Thyroid gland (tissue), 4 donors: ENCODE data around the gene ABHD12. TPM values are rescaled to one million over a fixed set of nuclear protein-coding genes. Genes with fewer than 3 reads are reported as not detected.

ENCODE experiments used
- DNase-seq, 2 donors: peaks; one replicate each; pipeline ENCODE4 v3.0.0-alpha.2; 2019
- H3K27ac ChIP-seq, 3 donors: fragments of 200-600 bp; sonication (generic); 1 replicate in 2 of 3; 2 replicates in 1 of 3; pipeline ENCODE4 v1.5.1; 2016 to 2019; ENCODE audit warnings: mild to moderate bottlenecking in 1 of 3, moderate library complexity in 1 of 3
- H3K27me3 ChIP-seq: fragments of 200-600 bp; sonication (generic); one replicate; pipeline ENCODE4 v1.5.1; 2019
- H3K36me3 ChIP-seq, 2 donors: fragments of 200-600 bp; sonication (generic); one replicate each; pipeline ENCODE4 v1.5.1; 2016 to 2019
- H3K4me1 ChIP-seq, 2 donors: fragments of 200-600 bp; sonication (generic); one replicate each; pipeline ENCODE4 v1.5.1; 2017 to 2019
- H3K4me3 ChIP-seq, 3 donors: fragments of 200-600 bp; sonication (generic); replicated peaks in 1 of 3; 1 replicate in 2 of 3; 2 replicates in 1 of 3; pipeline ENCODE4 v1.5.1; 2016; ENCODE audit warnings: mild to moderate bottlenecking in 1 of 3
- H3K9me3 ChIP-seq: fragments of 200-600 bp; sonication (generic); one replicate; pipeline ENCODE4 v1.5.1; 2017
- POLR2A ChIP-seq, 2 donors: fragments of 450-650 bp; IDR thresholded peaks; one replicate each; pipeline ENCODE4 v1.6.1; 2017; ENCODE audit warnings: antibody characterized with exemption in 2 of 2, mild to moderate bottlenecking in 2 of 2, moderate library complexity in 1 of 2
- WGBS, 2 donors: methylation state at CpG; one replicate each; pipeline ENCODE4 v1.1.5; 2017; 5-methylcytosine and 5-hydroxymethylcytosine counted together
- intact Hi-C: fragments of 100-400 bp; cut with DNase I; formaldehyde crosslinking; loops from one replicate; pipeline ENCODE4 v1.15.1; 2023
- total RNA-seq, 4 donors: library from RNA; depleted of rRNA; stranded (reverse); fragments of >200 nt; gene quantifications; one replicate each; pipeline ENCODE4 v1.2.3, GENCODE V29; 2016
- TF ChIP-seq, protein P1 (sequence below), 6 experiments: fragments of 200-600 bp in 3 of 6; fragments of 450-650 bp in 3 of 6; sonication (generic) in 3 of 6; IDR thresholded peaks; one replicate each; pipeline ENCODE4 v1.5.1; 2016 to 2019; ENCODE audit warnings: antibody characterized with exemption in 6 of 6, mild to moderate bottlenecking in 2 of 6, inconsistent platforms in 1 of 6, moderate library complexity in 1 of 6

The ABHD12 gene
- total RNA-seq, 4 donors from 2014 or later: 103 to 212 (median 179) TPM

DNA sequence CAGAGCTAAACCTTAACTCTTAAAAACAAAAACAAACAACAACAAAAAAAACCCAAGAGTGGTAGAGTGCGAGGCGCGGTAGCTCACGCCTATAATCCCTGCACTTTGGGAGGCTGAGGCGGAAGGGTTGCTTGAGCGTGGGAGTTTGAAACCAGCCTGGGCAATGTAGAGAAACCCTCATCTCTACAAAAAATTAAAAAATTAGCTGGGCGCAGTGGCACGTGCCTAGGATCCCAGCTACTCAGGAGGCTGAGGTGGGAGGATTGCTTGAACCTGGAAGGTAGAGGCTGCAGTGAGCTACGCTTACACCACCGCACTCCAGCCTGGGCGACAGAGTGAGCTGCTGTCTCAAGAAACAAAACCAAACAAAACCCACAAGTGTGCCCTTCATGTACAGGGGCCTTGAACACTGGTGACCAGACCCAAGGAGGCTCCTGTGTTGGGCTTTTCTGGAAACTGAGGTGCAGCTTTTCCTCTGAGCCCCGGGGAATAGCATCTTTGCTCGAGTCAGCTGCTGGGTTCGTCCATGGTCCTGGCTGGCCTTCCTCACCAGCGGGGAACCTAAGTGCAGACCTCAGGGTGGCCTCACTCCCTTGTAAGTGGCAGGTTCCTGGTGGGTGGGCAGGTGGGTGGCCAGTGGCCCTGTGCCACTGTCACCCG lies 102.9 kb downstream of the ABHD12 start:
- Histone ChIP-seq H3K4me3 (no peak overlapping the region), H3K27ac (no peak overlapping the region), H3K27me3 (no peaks in the 10 kb centered on the region), H3K9me3 (no peaks in the 10 kb centered on the region), H3K36me3 (peaks cover 50 to 64% of the 10 kb centered on the region in 2 donors), H3K4me1 (no peaks in the 10 kb centered on the region)
- intact Hi-C loops: no loop called here
- 94 to 98% methylated on average over 11 to 12 of the region's 16 CpGs for WGBS, 2 donors
- TF ChIP-seq, protein P1, sequence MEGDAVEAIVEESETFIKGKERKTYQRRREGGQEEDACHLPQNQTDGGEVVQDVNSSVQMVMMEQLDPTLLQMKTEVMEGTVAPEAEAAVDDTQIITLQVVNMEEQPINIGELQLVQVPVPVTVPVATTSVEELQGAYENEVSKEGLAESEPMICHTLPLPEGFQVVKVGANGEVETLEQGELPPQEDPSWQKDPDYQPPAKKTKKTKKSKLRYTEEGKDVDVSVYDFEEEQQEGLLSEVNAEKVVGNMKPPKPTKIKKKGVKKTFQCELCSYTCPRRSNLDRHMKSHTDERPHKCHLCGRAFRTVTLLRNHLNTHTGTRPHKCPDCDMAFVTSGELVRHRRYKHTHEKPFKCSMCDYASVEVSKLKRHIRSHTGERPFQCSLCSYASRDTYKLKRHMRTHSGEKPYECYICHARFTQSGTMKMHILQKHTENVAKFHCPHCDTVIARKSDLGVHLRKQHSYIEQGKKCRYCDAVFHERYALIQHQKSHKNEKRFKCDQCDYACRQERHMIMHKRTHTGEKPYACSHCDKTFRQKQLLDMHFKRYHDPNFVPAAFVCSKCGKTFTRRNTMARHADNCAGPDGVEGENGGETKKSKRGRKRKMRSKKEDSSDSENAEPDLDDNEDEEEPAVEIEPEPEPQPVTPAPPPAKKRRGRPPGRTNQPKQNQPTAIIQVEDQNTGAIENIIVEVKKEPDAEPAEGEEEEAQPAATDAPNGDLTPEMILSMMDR (IDR thresholded peaks at IDR 0.05): no peak
- no peak for TF ChIP-seq POLR2A (IDR thresholded peaks at IDR 0.05)
- DNase-seq: peak; percentile 0 to 1

- WGBS, 2 donors: 93 to 95% methylated on average over 9 to 12 of the region's 12 CpGs
- Histone ChIP-seq H3K9me3 (no peaks in the 10 kb centered on the region), H3K36me3 (peaks cover 53 to 68% of the 10 kb centered on the region in 2 donors), H3K27ac (no peak overlapping the region), H3K27me3 (no peaks in the 10 kb centered on the region), H3K4me1 (no peaks in the 10 kb centered on the region), H3K4me3 (no peak overlapping the region)
- no peak for TF ChIP-seq POLR2A (IDR thresholded peaks at IDR 0.05)
- TF ChIP-seq, protein P1 (IDR thresholded peaks at IDR 0.05): no peak
- intact Hi-C loops: no loop called here
- DNase-seq: peak; percentile 0 to 2
Observed at GRCh38 chr20:25286917-25287316, 103.7 kb downstream of the ABHD12 start.

DNA sequence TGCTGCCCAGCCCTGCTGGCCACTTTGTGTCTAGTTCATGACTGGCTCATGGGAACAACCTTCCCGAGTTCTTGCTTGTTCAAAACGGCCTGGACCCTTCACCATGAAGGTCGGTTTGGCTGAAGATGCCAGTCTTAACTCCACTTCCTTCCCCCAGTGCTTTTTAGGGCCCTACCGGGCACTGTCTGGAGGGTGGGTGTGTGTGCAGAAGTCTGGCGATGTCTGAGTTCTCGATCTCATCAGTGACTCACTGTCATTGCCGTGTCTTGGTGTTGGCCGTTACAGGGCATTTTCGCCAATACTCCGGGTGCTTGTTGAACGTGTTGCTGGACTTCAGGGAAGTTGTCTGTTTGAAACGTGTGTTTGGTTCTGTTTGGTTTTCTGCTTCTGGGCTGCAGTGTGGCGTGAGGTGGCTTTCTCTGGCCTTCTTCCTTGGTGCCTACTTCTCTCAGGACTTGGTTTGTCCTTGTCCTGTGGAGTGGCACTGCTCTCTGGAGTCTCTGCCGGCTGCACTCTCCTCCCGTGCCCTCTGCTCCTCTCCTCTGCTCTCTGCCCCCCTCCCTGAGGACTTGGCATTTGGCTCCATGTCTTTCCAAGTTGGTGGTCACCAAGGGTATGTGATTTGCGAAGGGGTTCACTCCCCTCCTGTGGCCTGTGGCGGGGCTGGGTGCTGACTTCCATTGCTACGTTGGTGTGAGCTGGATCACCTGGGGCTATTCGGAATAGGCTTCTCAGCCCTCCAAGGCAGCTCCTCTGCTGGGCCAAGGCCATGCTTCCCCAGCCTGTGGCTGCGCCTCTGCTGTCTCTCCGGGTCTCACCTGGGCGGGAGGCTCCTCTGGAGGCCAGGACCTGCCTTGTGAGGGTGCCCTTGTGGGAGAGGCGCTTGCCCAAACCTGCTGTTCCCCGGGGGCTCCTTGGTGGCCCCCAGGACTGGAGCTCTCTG lies 104.5 kb downstream of the ABHD12 start:
- Histone ChIP-seq H3K27me3 (no peaks in the 10 kb centered on the region), H3K4me3 (no peak overlapping the region), H3K27ac (no peak overlapping the region), H3K36me3 (peaks cover 56 to 69% of the 10 kb centered on the region in 2 donors), H3K4me1 (no peaks in the 10 kb centered on the region), H3K9me3 (no peaks in the 10 kb centered on the region)
- WGBS, 2 donors: 90 to 94% methylated on average over 19 to 20 of the region's 24 CpGs
- TF ChIP-seq, protein P1 (IDR thresholded peaks at IDR 0.05): no peak
- TF ChIP-seq POLR2A (IDR thresholded peaks at IDR 0.05): no peak
- intact Hi-C loops: no loop called here
- DNase-seq: peak; percentile 1

DNA sequence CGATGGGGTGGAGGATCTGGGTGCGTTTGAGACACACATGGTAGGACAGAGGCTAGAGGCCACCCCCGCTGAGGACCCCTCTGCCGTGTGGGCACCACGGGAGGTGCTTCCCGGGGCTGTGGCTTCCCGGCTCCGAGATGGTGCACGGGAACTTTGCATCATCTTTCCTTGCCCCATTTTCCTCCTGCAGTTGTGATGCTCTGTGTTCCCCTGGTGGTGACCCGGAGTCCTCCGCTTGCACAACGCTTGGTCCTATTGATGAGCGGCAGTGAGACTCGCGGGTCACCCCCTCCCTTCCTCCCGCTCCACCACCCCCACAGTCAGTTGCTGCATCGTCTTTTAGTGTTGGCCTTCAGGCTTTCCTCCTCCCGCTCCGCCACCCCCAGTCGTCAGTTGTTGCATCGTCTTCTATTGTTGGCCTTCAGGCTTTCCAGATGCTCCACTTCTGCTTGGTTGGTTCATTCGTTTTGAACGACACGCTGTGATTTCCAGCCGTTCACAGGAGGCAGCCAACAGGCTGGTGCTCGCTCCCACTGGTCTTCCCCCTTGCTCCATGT lies 105.5 kb downstream of the ABHD12 start:
- DNase-seq: peak in 1 of 2 donors; percentile 2
- peaks cover 62% of the 10 kb centered on the region in 2 donors for H3K36me3 ChIP-seq
- peaks cover 0 to 5% of the 10 kb centered on the region in 2 donors for H3K4me1 ChIP-seq
- H3K27ac ChIP-seq: no peak overlapping the region
- intact Hi-C loops: no loop called here
- no peaks in the 10 kb centered on the region for H3K9me3 ChIP-seq
- TF ChIP-seq, protein P1 (IDR thresholded peaks at IDR 0.05): no peak
- no peak for TF ChIP-seq POLR2A (IDR thresholded peaks at IDR 0.05)
- H3K27me3 ChIP-seq: no peaks in the 10 kb centered on the region
- WGBS, 2 donors: 84 to 90% methylated on average over 26 of the region's 26 CpGs
- H3K4me3 ChIP-seq: no peak overlapping the region
